GM18499 (cell line): ENCODE data around the gene THOC5.
"Not testable (repeated sequence)": the region's sequence is repeated elsewhere in the genome, so short reads cannot be mapped to it uniquely, and the experiment has no call there.

ENCODE experiments used
- ATAC-seq: cut with Tn5 transposase; IDR thresholded peaks from one replicate; pipeline ENCODE4 v1.9.1; 2021; ENCODE audit warnings: moderate number of reproducible peaks; ENCODE audit not compliant: insufficient read depth, unreplicated experiment

THOC5 gene

GRCh38 chr22:29511126-29511862 lies 42.3 kb downstream of the THOC5 start:
- no peak for ATAC-seq

GRCh38 chr22:29510542-29510941 lies 43.0 kb downstream of the THOC5 start:
- no peak for ATAC-seq

GRCh38 chr22:29509815-29510214 lies 43.7 kb downstream of the THOC5 start:
- ATAC-seq, result no peak

- no peak for ATAC-seq
Measured at GRCh38 chr22:29509298-29509697, 44.3 kb downstream of the THOC5 start.

GRCh38 chr22:29503811-29504372 lies 49.7 kb downstream of the THOC5 start:
- ATAC-seq, result no peak

GRCh38 chr22:29499852-29500251 lies 53.7 kb downstream of the THOC5 start:
- no peak for ATAC-seq

- ATAC-seq, result no peak
Measured at GRCh38 chr22:29493636-29494035, 59.9 kb downstream of the THOC5 start.

GRCh38 chr22:29491012-29491411 lies 62.5 kb downstream of the THOC5 start:
- no peak for ATAC-seq

GRCh38 chr22:29489127-29489780 lies 64.3 kb downstream of the THOC5 start:
- not testable (repeated sequence) for ATAC-seq

GRCh38 chr22:29487426-29487986 lies 66.1 kb downstream of the THOC5 start:
- no peak for ATAC-seq

GRCh38 chr22:29485448-29485847 lies 68.1 kb downstream of the THOC5 start:
- ATAC-seq, result no peak

- ATAC-seq, result no peak
Measured at GRCh38 chr22:29484642-29485041, 68.9 kb downstream of the THOC5 start.

GRCh38 chr22:29483254-29483653 lies 70.3 kb downstream of the THOC5 start:
- ATAC-seq, result no peak

- ATAC-seq, result no peak
Measured at GRCh38 chr22:29482726-29483125, 70.8 kb downstream of the THOC5 start.

GRCh38 chr22:29482253-29482652 lies 71.3 kb downstream of the THOC5 start:
- ATAC-seq, result no peak

- no peak for ATAC-seq
Measured at GRCh38 chr22:29481265-29482000, 72.1 kb downstream of the THOC5 start.

- ATAC-seq, result no peak
Measured at GRCh38 chr22:29480512-29481264, 72.9 kb downstream of the THOC5 start.

- no peak for ATAC-seq
Measured at GRCh38 chr22:29480262-29480511, 73.4 kb downstream of the THOC5 start.

GRCh38 chr22:29479417-29480261 lies 73.9 kb downstream of the THOC5 start, which contains the start of gene NEFH:
Gene NEFH, plus strand, starts transcription at chr22:29480218. Its CDS starts 45 bp downstream, at chr22:29480263.
- no peak for ATAC-seq
